Fibroblast of villous mesenchyme (primary cell): ENCODE data around the gene OGA. TPM values are rescaled to one million over a fixed set of nuclear protein-coding genes. Genes with fewer than 3 reads are reported as not detected.

ENCODE experiments used
- DNase-seq: peaks from one replicate; pipeline ENCODE4 v3.0.0-alpha.2; 2010; ENCODE audit warnings: low read depth
- H3K4me3 ChIP-seq: 2 replicates; pipeline ENCODE4 v1.5.1; 2011; ENCODE audit warnings: low read depth, mild to moderate bottlenecking, low read length
- total RNA-seq: library from RNA; depleted of rRNA; stranded (reverse); fragments of >200 nt; gene quantifications from 2 replicates; pipeline ENCODE4 v1.2.3, GENCODE V29; 2012
- TF ChIP-seq, protein P1 (sequence below): IDR thresholded peaks from 2 replicates; pipeline ENCODE4 v1.5.1; 2012; ENCODE audit warnings: low read depth, mild to moderate bottlenecking, low read length; ENCODE audit not compliant: insufficient read depth

The OGA gene
- total RNA-seq, 1 donor, result 80.3 TPM

DNA sequence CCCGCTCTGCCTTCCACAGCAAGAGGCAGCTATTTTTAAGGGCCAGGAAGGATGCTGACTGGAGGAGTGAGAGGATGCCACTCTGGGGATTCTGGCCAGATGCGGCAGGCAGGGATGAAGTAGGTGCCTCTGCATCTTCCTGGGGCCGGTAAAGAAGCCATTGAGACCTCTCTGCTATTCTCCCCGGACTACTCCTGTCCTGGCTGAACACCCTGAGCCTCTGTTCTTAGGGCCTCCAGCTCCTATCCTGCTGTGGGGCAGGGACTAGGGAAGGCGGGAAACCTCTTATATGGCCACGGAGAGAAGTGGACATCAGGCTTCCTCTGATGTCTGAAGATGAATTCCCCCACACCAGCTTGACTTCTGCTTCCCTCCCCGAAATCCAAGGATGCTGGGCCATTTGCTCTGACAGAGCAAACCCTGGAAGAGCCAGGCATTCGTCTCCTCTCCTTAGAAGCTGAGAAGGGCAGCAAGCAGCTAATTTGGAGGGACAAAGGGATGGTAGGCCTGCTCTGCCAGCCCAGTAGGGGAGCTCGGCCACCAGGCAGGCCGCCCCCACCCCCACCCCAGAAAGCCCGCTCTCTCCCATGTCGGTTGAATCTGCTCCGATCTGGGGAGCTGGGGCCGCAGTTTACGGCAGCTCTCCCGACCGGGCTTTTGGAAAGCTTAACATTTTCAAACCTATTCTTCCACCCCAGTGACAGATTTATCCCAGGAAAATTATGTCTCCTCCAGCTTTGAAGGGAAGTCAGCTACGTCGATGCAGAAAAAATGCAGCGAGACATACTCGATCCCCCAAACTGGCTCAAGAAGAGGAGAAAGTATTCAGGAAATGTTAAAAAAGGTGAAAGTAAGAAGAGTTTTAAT lies 45.1 kb downstream of the OGA start:
- no peak for DNase-seq
- H3K4me3 ChIP-seq, result no peak overlapping the region
- TF ChIP-seq, protein P1, sequence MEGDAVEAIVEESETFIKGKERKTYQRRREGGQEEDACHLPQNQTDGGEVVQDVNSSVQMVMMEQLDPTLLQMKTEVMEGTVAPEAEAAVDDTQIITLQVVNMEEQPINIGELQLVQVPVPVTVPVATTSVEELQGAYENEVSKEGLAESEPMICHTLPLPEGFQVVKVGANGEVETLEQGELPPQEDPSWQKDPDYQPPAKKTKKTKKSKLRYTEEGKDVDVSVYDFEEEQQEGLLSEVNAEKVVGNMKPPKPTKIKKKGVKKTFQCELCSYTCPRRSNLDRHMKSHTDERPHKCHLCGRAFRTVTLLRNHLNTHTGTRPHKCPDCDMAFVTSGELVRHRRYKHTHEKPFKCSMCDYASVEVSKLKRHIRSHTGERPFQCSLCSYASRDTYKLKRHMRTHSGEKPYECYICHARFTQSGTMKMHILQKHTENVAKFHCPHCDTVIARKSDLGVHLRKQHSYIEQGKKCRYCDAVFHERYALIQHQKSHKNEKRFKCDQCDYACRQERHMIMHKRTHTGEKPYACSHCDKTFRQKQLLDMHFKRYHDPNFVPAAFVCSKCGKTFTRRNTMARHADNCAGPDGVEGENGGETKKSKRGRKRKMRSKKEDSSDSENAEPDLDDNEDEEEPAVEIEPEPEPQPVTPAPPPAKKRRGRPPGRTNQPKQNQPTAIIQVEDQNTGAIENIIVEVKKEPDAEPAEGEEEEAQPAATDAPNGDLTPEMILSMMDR, result no peak

DNA sequence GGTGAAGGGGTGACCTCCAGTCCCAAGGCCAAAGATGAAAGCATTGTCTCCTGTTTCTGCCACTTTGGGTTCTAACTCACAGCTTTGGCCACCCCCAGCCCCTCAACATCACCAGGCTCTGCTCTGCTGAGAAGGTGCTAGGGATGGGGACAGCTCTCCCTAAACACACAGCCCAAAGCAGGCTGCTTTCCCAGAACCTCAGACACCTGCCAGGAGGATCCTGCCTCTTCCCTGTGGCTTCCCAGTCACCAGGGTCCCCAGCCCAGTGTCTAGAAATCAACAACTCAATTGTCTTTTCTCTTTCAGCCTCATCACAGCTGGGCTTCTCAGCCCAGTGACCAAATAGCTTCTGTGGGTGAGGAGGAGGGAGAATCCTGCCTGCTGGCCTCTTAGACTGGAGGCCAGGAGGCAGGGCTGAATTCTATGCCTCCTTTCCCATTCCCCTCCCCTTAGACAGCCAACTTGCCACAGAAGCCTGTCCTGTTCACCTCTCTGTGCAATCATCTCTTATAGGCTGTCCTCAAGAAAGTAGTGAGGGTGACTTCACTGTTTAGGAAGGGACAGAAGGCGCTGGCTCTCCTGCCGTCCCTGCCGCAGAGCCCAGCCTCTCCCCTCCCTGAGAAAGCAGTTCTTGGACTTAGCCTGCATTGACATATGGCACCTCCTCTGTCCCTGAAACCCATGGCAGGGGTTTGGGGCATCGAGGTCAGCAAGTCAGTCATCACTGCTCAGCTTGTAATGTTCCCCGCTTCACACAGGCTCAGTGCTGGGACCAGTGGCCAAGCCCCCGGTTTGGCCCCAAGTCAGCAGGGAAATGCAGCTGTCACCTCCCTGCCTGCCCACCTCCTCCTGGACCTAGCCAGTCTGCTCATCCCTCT lies 46.0 kb downstream of the OGA start:
- H3K4me3 ChIP-seq, result no peak overlapping the region
- TF ChIP-seq, protein P1, result no peak
- DNase-seq, result no peak

DNA sequence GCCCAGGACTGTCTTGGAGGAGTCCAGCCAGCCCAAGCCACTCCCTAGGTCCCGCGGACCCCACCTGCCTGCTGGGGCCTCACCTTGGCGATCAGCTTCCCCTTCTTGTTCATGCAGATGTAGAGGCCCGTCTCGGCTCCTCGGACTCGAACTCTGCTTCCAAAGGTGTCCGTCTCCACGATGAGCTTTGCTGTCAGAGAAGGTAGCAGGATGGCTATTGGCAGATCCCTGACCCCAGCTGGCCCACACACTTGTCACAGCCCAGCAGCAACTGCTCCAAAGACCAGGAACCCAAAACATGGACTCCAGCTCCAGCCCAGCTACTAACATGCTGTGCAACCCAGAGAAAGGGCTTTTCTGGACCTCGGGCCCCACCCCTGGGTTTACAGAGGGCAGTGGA lies 46.9 kb downstream of the OGA start:
- no peak for DNase-seq
- TF ChIP-seq, protein P1, result no peak
- H3K4me3 ChIP-seq, result no peak overlapping the region

DNA sequence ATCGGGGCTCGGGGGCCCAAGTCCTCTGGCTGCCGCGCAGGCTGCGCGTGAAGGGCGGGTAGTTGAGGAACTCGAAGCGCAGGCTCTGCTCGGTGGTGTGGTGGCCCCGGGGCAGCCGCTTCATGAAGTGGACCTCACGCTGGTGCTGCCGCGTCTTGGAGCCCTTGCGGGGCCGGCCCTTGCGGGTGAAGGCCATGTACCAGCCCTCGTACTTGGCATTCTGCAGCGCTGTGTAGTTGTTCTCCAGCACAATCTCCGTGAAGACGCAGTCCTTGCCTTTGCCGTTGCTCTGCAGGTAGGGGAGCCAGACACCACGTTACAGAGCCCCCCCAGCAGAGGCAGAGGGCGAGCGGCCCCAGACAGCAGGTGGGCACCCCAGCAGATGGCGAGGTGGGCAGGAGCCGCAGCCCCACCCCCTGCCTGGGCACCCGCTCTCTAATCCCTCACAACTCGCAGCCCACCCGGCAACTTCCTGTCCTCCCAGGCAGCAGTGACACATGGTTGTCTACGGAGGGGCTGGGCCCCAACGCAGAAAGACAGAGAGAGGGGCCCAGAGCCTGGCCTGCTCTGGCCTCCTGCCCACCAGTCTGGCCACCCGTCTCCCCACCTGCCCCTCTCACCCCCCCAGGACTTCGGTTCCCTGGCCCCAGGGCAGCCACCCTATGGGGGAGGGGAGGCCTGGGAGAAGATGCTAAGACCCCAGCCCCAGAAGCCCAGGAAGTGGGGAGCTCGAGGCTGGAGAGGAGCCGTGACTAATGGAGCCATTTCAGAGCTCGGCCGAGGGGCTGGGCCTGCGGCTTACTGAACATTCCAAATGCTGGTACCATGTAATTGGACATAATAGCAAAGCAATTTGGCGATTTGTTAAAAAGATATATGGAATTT lies 47.7 kb downstream of the OGA start:
- TF ChIP-seq, protein P1, result no peak
- DNase-seq, result no peak
- no peak overlapping the region for H3K4me3 ChIP-seq

DNA sequence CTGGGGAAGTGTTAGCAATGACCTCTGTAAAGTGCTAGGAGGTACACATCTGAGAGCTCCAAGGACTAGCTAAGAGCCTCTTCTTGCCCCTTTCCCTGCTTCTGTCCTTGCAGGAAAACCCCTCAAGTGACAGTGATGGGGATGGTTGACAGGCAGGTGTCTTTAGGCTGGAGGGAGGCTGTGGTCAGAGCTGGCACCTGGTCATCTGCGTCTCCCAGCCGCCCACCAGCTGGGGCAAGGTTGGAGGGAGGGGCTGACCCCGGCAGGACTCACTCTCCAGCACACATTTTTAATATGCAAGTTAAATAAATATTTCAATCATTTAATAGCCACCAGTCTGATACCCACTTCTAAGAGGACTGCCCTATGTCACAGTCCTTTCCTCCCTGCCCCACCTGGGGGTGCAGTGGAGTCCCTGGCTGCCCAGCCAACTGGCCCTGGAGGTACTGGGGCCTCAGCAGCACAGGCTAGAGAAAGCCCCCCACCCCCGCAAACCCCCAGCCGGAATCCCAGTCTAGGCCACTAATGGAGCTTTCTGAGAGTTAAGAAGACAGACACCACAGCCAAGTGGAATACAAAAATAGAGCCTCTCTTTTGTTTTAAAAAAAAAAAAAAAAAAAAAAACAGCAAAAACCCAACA lies 48.6 kb downstream of the OGA start:
- H3K4me3 ChIP-seq, result no peak overlapping the region
- DNase-seq, result no peak
- TF ChIP-seq, protein P1, result no peak

DNA sequence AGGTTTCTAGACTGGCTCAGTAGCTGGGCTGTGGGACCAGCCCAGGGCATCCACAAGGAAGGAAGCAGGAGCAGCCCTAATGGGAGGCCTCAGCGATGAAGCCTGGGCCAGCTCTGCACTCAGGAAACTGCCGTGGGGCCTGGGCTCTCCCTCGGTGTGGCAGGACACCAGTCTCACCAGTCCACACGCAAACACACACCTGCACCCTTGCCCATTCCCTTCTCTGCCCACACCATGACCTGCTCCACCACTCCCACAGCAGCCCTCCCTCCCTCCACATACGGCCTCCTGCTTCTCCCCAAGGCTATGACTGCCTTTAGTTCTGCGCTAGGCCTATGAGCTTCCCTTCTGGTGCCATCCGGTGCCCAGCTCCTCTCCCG lies 49.5 kb downstream of the OGA start:
- H3K4me3 ChIP-seq, result no peak overlapping the region
- TF ChIP-seq, protein P1, result no peak
- no peak for DNase-seq
